Muscle of leg (tissue), 11 donors: ENCODE data around the gene ROS1. TPM values are rescaled to one million over a fixed set of nuclear protein-coding genes. Genes with fewer than 3 reads are reported as not detected.

Source experiments
- DNase-seq: peaks from one replicate; pipeline ENCODE4 v3.0.0; 2013
- H3K27ac ChIP-seq: one replicate; pipeline ENCODE4 v1.5.1; 2013; ENCODE audit warnings: mild to moderate bottlenecking, low read length, control low read depth
- H3K27me3 ChIP-seq: one replicate; pipeline ENCODE4 v1.6.1; 2013; ENCODE audit warnings: low read length; ENCODE audit not compliant: control insufficient read depth, insufficient read depth
- H3K36me3 ChIP-seq: one replicate; pipeline ENCODE4 v1.6.1; 2013; ENCODE audit warnings: low read length; ENCODE audit not compliant: control insufficient read depth, insufficient read depth
- H3K4me1 ChIP-seq: one replicate; pipeline ENCODE4 v1.6.1; 2013; ENCODE audit warnings: low read length; ENCODE audit not compliant: control insufficient read depth, insufficient read depth
- H3K4me3 ChIP-seq: one replicate; pipeline ENCODE4 v1.5.1; 2013; ENCODE audit warnings: low read length, control low read depth
- H3K9me3 ChIP-seq: replicated peaks from 2 replicates; pipeline ENCODE4 v1.6.1; 2013; ENCODE audit warnings: low read depth, low read length; ENCODE audit not compliant: control insufficient read depth
- WGBS: methylation state at CpG from one replicate; pipeline ENCODE4 v1.1.5; 2013; ENCODE audit warnings: missing lambda C conversion rate; ENCODE audit not compliant: insufficient coverage; 5-methylcytosine and 5-hydroxymethylcytosine counted together
- polyA plus RNA-seq, 8 donors: library from polyadenylated mRNA; unstranded; fragments of 120-200 nt; gene quantifications; one replicate each; pipeline versions ENCODE4 v1.2.1 to v1.2.3, GENCODE V29; 2013; ENCODE audit warnings: inconsistent platforms in 1 of 8, low replicate concordance in 1 of 8; ENCODE audit not compliant: insufficient read length in 8 of 8, insufficient read depth in 1 of 8
- total RNA-seq: library from RNA; stranded (reverse); fragments of 120-200 nt; gene quantifications from one replicate; pipeline ENCODE4 v1.2.4, GENCODE V29; 2013

ROS1 gene
- total and polyA plus RNA-seq, 9 donors, result 0.04 to 0.50 (median 0.16) TPM

- no peaks in the 10 kb centered on the region for H3K4me1 ChIP-seq
- DNase-seq, result no peak
- H3K36me3 ChIP-seq, result no peaks in the 10 kb centered on the region
- no peaks in the 10 kb centered on the region for H3K9me3 ChIP-seq
- 67% methylated on average over 2 of the region's 2 CpGs for WGBS
- H3K27me3 ChIP-seq, result no peaks in the 10 kb centered on the region
- H3K27ac ChIP-seq, result no peak overlapping the region
- no peak overlapping the region for H3K4me3 ChIP-seq
Measured at GRCh38 chr6:117401799-117402198, 23.9 kb downstream of the ROS1 start.

GRCh38 chr6:117399924-117400323, 25.8 kb downstream of the ROS1 start:
- Histone ChIP-seq H3K27ac (no peak overlapping the region), H3K4me1 (no peaks in the 10 kb centered on the region), H3K4me3 (no peak overlapping the region), H3K9me3 (no peaks in the 10 kb centered on the region), H3K36me3 (no peaks in the 10 kb centered on the region), H3K27me3 (no peaks in the 10 kb centered on the region)
- WGBS, result no CpG with 5 or more reads among the region's 1 CpG
- DNase-seq, result no peak

- no peaks in the 10 kb centered on the region for H3K27me3 ChIP-seq
- no peak overlapping the region for H3K27ac ChIP-seq
- H3K9me3 ChIP-seq, result no peaks in the 10 kb centered on the region
- no peaks in the 10 kb centered on the region for H3K36me3 ChIP-seq
- DNase-seq, result no peak
- H3K4me1 ChIP-seq, result no peaks in the 10 kb centered on the region
- 79% methylated on average over 4 of the region's 5 CpGs for WGBS
- H3K4me3 ChIP-seq, result no peak overlapping the region
Measured at GRCh38 chr6:117399126-117399525, 26.6 kb downstream of the ROS1 start.

GRCh38 chr6:117397536-117398227, 28.1 kb downstream of the ROS1 start:
- Histone ChIP-seq H3K36me3 (no peaks in the 10 kb centered on the region), H3K27me3 (no peaks in the 10 kb centered on the region), H3K4me3 (no peak overlapping the region), H3K9me3 (no peaks in the 10 kb centered on the region), H3K27ac (no peak overlapping the region), H3K4me1 (no peaks in the 10 kb centered on the region)
- 50% methylated on average over 1 of the region's 3 CpGs for WGBS
- peak; percentile 6 for DNase-seq

- Histone ChIP-seq H3K27me3 (no peaks in the 10 kb centered on the region), H3K9me3 (no peaks in the 10 kb centered on the region), H3K36me3 (no peaks in the 10 kb centered on the region), H3K4me3 (no peak overlapping the region), H3K27ac (no peak overlapping the region), H3K4me1 (no peaks in the 10 kb centered on the region)
- peak; percentile 15 for DNase-seq
- 0% methylated on average over 1 of the region's 4 CpGs for WGBS
Measured at GRCh38 chr6:117396228-117396627, 29.5 kb downstream of the ROS1 start.

- Histone ChIP-seq H3K36me3 (no peaks in the 10 kb centered on the region), H3K27ac (no peak overlapping the region), H3K4me3 (no peak overlapping the region), H3K4me1 (no peaks in the 10 kb centered on the region), H3K27me3 (no peaks in the 10 kb centered on the region), H3K9me3 (no peaks in the 10 kb centered on the region)
- DNase-seq, result no peak
- WGBS, result no CpG with 5 or more reads among the region's 1 CpG
Measured at GRCh38 chr6:117395164-117395563, 30.6 kb downstream of the ROS1 start.

GRCh38 chr6:117393045-117393444, 32.7 kb downstream of the ROS1 start:
- H3K9me3 ChIP-seq, result no peaks in the 10 kb centered on the region
- H3K4me1 ChIP-seq, result no peaks in the 10 kb centered on the region
- DNase-seq, result no peak
- WGBS, result no CpG with 5 or more reads among the region's 2 CpGs
- H3K36me3 ChIP-seq, result no peaks in the 10 kb centered on the region
- no peak overlapping the region for H3K27ac ChIP-seq
- H3K27me3 ChIP-seq, result peaks cover 2% of the 10 kb centered on the region
- no peak overlapping the region for H3K4me3 ChIP-seq

- Histone ChIP-seq H3K27me3 (peaks cover 2% of the 10 kb centered on the region), H3K36me3 (no peaks in the 10 kb centered on the region), H3K4me3 (no peak overlapping the region), H3K4me1 (no peaks in the 10 kb centered on the region), H3K27ac (no peak overlapping the region), H3K9me3 (no peaks in the 10 kb centered on the region)
- WGBS, result no CpG with 5 or more reads among the region's 3 CpGs
- no peak for DNase-seq
Measured at GRCh38 chr6:117391874-117392583, 33.7 kb downstream of the ROS1 start.

- no peak for DNase-seq
- H3K4me3 ChIP-seq, result no peak overlapping the region
- H3K9me3 ChIP-seq, result no peaks in the 10 kb centered on the region
- no peaks in the 10 kb centered on the region for H3K36me3 ChIP-seq
- 79% methylated on average over 4 of the region's 11 CpGs for WGBS
- no peak overlapping the region for H3K27ac ChIP-seq
- no peaks in the 10 kb centered on the region for H3K4me1 ChIP-seq
- peaks cover 2% of the 10 kb centered on the region for H3K27me3 ChIP-seq
Measured at GRCh38 chr6:117389227-117390057, 36.3 kb downstream of the ROS1 start.

- Histone ChIP-seq H3K27me3 (peaks cover 2% of the 10 kb centered on the region), H3K4me3 (no peak overlapping the region), H3K4me1 (no peaks in the 10 kb centered on the region), H3K27ac (no peak overlapping the region), H3K36me3 (no peaks in the 10 kb centered on the region), H3K9me3 (no peaks in the 10 kb centered on the region)
- WGBS, result no CpG with 5 or more reads among the region's 1 CpG
- DNase-seq, result no peak
Measured at GRCh38 chr6:117387454-117387974, 38.2 kb downstream of the ROS1 start.
